RPMI7951 (cell line): ENCODE results near the gene HHATL. TPM values are rescaled to one million over a fixed set of nuclear protein-coding genes. Genes with fewer than 3 reads are reported as not detected.

Source experiments
- DNase-seq: peaks from one replicate; pipeline ENCODE4 v3.0.0-alpha.2; 2012; ENCODE audit warnings: low read depth
- total RNA-seq: library from RNA; depleted of rRNA; stranded (reverse); fragments of >200 nt; shearing (Covaris generic); gene quantifications from 2 replicates; pipeline ENCODE4 v1.2.3, GENCODE V29; 2014

The HHATL gene
- total RNA-seq, 1 experiment from 2014 or later, result not detected

DNA sequence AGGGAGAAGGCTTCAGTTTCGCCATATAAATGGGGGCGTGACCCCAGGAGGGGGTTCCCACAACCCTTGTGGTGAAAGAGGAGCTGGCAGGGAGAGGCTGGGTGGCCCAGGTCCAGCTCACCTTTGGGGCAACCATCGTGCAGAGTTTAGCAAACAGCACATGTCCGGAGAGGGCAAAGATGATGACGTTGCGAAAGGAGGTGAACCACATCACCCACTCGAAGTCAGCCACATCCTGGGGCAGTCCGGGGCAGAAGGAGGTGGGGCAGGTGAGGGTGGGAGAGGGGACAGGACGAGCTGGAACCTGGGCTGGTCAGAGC lies 3.7 kb downstream of the HHATL start:
- DNase-seq, result no peak

DNA sequence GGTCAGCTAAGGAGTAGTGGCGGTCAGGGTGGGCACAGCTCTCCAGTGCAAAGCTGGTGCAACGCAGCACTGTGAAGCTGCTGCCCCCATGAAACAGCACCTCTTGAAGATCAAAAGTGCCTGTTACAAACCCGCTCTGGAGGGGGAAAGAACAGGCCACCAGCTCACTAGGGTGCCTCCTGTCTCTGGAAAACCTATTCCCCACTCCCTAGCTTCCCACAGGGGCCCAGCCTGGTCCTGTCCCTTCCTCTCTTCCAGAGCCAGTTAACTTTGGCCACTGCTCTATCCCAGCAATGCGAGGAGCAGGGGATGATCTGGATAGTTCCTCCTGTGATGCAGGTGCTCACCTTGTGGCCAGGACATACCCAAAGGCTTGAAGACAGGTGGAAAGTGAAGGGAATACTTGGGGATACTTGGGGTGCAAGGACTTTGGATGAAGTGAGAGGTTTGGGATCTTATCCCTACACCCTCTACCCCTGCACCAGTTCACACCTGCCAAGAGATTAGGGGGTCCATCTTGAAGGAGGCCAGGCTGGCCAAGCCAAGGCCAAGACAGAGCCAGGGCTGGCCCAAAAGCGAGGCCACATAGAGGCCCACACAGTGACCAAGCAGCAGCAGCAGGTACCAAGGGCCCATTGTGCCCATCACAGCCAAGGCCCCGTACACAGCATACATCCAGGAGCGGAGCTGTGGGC lies 4.2 kb downstream of the HHATL start:
- no peak for DNase-seq

DNA sequence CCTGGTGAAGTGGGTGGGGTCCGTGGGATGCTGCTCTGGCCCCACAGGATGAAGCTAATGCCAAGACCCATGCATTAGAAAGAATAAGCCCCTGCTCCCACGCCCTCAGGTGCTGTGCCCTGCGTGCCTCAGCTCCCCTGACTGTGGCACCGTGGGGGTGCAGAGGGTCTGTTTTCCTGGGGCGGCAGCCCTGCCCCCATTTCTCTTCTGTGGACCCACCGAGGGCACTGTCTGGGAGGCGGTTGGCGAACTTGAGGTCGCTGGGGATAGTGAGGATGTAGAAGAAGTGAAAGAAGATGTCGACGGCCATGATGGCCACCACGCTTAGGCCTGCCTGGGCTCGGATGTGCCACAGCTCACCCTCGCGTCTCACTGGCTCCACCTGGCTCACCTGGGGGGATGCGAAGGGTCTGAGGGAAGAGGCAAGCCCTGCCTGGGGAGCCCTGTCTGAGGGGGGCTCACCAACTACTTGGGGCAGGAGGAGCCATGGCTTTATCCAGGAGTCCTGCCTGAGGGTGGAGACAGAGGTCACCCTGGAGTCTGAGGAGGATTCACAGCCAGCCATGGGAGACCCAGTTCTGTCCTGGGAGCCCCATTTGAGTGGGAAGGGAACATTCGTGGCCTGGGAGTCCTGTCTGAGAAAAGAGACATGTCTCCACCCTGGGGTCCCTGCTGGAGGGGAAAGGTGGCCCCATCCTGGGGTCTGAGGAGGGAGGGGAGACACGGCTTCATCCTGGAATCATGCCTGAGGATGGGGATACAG lies 5.1 kb downstream of the HHATL start:
- no peak for DNase-seq

DNA sequence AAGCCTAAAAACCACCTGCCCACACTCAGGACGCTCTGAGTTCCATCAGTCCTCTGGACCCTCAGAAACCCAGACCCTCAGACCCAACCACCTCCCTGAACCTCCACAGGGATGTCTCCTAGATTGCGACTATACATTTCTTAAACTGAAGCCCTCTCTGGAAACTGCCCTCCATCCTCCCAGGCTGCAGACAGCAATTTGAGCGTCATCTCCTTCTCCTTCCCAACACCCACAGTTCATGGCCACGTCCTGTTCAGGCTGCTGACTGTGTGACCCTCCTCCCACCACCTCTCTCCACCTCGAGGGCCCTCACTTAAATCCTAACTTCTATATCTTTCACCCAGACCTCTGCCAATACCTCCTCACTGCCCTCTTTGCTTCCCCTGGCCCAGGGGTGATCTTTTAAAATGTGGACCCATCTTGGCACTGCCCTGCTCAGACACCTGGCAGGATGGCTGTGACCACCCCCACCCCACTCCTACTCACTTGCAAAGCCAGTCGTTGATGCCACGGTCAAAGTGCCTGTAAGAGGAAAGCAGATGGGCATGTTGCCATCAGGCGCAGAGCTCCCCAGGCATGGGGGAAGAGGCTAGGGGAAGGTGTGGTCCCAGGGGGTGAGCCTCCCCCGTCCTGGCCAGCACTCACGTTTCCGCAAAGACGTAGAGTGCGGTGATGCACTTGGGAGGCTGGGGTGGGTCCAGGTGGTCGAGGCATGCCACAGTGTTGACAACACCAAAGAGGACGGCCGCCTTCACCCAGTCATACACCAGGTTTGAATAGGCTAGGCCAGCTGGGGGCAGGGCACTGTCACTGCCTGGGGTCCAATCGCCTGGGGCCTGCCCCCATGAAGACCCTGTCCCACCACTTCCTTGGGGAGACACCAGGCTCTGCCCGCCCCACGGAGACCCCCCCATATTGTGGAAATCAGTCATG lies 6.0 kb downstream of the HHATL start:
- no peak for DNase-seq

DNA sequence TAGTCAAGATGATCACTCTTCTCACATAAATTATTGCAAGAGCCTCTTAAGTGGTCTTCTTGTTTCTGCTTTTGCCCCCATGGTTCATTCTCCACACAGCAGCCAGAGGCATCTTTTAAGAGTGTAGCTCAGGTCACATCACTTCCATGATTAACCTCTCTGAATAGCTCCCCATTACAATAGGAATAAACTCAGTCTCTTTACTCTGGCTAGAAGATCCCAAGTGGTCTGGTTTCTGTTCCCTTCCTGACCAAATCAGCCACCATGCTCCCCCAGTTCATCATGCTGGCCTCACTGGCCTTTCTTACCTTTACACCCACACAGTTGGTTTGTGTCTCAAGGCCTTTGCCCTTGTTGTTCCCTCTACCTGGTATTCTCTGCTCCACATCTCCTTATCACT lies 8.2 kb downstream of the HHATL start:
- no peak for DNase-seq

DNA sequence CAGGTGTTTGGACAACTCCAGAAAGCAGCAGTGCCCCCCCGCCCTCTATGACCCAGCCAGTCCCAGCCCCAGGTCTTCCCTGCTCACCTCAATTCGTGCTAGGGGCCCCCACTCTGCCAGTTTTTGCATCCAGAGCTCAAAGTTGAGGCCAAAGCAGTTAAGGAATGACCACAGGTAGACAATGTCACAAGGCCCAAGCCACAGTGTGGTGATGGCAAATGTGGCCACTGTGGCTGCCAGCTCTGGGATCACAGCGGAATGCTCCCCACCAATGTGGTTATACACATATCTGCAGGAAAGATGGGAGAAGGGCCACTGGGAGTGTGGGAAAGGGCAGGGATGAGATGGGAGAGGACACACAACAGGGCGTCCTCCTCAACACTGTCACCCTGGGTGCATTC lies 9.1 kb downstream of the HHATL start:
- DNase-seq, result no peak

DNA sequence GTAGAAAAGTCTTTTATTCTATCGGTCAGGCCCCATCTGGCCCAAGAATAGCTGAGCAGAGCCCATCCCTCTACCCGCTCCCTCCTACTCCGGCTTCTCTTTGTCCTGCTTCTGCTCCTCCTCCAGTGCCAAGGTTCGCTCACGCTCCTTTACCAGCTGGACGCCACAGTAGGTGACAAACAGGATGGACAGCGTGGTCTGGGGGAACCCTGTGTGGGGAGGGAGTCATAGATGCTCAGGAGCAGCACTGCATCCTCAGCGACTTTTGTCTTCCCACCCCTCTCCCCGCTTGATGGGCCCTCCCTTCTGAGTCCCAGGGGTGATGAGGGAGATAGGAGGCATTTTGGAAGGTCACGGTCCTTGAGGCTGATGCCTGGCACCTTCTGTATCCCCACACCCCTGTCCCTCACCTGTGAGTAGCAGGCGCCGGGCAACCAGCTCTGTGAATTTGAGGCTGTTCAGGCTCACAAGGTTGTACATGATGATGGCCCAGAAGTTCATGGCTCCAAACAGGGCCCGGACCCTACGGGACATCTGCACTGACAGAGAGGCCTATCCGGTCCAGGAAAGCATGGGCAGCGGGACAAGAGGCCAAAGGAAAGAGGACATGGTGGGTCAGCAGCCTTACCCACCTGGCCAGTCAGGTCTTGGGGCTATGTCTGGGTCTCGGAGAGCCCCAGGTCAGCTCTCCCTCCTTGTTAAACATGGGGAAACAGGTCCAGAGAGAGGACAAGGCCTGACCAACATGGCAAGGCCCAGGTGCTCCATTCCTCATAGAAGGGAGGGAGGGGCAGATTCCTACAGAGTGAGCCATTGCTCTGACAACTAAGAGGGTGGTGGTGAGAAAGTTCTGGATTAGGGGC lies 9.7 kb downstream of the HHATL start:
- DNase-seq, result no peak

DNA sequence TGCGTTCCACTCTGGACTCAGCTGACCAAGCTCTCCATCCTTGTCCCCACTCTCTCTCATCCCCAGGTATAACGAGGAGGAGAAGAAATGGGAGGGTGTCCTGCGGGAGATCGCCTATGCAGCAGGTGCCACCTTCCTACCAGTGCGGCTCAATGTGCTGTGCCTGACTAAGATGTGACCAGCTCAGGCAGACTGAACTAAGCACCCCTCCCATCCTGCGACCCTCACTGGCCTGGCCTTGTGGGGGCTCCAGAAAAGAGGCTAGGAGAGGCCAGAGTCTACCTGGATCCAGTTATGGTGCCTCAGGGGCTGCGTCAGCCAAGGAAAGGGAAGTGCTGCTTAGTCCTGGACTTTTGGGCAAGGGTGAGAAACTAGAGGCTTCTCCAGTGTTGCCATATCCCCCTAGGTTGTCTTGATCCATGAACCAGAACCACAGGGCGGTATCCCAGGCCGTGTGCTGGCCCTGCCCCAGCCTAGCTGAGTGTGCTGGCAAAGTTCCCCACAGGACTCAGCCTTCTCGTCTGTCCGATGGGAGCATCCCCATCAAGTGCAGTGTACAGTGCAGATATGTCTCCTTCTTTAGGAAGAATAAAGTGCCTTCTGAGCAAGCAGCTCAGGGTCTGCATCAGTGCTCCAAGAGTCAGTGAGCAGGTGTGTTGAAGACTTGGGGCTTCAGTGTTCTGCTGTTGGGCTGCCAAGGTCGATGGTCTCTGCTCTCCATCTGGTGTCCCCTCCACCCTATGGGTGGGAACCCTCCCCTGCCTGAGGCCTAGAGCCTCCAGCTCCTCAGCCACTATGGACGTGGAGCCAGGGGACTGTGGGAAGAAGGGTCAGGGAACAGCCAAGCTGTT lies 10.6 kb downstream of the HHATL start:
- no peak for DNase-seq

DNA sequence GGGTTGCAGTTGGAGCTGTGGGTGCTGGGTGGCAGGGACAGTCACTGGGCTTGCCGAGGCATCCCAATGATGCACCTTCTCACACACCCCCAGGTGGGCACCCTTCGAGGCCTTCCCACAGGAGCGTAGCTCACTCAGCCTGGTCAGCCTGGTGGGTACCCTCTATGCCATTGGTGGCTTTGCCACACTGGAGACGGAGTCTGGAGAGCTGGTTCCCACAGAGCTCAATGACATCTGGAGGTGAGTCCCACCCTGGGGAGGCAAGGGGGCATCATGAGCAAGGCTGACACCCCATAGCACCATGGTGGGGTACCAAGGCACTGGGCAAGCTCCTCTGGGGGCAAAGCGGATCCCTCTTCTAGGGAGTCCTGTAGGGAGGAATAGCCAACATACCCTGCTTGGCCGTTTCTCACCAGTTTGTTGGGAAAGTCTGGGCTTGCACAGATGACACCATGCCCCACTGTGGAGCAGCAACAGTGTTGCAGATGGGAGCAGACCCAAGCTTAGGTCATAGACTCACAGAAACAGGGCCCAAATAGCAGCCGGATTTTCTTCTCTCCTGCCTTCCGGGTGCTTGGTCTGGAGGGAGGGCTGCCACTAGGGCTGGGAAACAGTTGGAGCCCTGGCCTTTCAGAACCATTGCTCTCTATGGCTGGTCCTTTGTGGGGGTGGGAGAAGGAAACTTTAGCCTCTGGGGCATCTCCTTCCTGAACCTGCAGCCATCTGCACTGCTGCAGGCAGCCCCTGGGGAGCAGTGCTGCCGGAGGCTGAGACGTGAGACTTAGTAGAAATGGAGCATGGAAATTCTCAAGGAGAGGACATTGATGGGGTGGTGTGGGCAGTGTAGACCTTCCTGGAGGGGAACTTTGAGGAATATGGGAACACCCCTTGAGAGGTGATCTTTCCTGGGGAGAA lies 11.6 kb downstream of the HHATL start:
- DNase-seq, result no peak

DNA sequence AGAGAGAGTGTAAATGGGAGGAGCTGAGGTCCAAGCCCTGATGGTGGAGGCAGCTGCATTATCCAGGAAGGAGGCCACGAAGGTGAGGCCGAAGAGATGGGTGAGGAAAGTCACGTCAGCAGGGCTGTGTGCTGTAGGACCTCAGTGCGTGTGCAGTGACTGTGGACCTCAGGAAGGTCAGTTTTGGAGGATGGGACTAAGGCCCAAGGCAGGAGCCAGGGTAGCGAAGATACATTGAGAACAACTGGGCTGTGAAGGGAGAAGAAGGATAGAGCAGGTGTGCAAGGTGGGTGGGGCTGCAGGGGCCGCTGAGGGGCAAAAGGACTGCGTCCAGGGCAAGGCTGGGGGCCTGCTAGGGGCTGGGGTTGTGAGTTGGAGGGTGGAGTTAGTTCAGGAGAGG lies 12.4 kb downstream of the HHATL start:
- no peak for DNase-seq

DNA sequence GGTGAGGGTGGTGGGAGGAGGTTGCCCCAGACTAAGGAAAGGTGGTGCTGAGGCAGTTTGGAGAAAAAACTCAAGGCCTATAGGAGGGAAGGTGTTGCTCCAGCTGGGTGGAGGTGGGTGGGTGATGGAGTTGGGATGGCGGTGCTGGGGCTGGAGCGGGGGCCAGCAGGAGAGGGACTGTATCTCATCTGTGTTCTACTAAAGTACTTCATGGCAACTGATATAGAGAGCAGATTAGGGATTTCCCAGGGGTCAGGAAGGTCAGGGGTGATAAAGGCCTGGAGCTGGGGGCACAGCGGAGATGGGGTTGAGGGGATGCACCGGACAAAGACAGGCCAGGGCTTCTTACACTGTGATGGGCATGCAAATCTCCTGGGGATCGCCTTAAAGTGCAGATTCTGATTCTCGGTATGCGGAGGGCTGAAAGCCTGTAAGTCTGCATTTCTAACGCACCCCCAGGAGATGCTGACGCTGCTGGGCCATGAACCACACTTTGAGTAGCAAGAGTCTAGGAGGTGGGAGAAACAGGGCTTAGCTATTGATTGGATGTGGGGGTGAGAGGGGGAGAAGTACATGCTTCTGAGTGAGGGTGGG lies 13.1 kb downstream of the HHATL start:
- no peak for DNase-seq

DNA sequence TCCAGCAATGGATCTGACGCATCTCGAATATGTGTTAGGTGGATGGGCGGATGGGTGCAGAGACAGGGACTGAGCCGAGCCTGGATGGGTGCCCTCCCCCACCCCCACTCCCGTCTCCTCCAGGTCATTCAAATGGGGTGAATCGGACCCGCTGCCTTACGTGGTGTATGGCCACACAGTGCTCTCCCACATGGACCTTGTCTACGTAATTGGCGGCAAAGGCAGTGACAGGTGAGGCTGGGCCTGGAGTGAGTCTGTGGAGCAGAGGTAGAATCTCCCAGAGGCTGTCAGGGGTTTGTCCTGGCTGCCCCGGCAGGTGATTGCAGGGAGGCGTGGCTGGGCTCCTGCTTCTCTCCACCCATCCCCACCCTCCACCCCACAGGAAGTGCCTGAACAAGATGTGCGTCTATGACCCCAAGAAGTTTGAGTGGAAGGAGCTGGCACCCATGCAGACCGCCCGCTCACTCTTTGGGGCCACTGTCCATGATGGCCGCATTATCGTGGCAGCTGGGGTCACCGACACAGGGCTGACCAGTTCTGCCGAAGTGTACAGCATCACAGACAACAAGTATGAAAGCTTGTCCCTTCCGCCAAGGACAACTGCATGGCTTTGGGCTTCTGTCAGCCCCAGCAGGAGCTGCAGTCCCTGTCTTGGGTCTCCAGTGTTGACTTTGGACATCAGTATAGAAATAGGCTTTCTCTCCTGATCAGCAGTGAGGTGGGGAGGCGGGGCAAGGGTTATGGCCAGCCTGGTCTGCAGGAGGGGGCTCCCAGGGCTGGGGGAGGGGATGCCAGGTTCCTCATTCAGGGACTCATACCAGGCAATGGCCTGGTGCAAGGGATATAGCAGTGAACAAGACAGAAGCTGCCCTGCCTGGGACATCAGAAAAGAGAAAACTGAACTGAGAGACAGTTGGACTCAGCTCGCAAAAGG lies 13.8 kb downstream of the HHATL start:
- no peak for DNase-seq

DNA sequence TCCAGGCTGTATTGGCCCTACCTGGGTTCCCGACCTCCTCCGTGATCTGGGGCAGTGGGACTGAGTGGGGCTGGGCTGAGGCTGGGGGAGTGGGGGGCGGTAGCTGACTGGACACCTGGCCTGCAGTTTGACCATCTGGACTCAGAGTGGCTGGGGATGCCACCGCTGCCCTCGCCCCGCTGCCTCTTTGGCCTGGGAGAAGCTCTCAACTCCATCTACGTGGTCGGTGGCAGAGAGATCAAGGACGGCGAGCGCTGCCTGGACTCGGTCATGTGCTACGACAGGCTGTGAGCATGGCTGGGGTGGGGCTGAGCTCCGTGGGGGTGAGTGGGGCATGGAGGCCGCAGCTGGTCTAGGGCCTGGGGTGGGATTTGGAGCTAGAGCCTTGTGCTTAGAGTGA lies 14.6 kb downstream of the HHATL start:
- DNase-seq, result no peak

DNA sequence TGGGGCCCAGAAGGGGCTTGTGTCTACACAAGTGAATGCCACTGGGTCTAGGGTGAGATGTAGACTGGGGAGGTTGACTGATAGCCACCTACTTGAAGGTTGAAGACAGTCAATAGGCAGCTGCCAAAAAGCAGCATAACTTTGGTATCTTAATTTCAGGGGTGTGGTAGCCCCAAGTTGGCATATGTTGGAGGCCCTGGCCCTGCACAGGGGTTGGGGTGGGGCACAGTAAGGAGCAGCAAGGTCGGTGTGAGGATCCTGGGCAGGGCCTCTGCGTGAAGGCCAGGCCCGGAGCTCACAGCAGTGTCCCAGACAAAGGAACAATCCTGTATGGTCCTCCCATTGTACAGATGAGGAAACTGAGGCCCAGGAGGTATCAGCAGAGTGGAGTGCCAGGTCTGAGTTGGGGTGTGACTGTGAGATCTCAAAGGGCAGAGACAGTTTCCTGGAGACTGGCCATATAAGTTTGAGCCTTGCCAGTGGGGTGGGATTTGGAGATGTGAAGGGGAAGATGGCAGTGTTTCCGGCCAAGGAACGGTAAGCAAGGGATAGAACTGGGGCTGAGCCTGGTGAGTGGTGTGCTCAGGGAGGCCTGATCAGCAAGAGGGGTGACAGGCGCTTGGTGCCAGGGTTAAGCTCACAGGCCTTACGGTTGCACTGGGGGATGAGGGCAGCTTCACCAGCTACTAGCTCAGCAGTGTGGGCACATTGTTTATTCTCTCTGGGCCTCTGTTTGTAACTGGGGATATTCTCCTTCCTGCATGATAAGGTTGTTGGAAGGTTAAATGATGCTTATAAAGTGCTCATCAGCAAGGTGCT lies 15.6 kb downstream of the HHATL start:
- no peak for DNase-seq

DNA sequence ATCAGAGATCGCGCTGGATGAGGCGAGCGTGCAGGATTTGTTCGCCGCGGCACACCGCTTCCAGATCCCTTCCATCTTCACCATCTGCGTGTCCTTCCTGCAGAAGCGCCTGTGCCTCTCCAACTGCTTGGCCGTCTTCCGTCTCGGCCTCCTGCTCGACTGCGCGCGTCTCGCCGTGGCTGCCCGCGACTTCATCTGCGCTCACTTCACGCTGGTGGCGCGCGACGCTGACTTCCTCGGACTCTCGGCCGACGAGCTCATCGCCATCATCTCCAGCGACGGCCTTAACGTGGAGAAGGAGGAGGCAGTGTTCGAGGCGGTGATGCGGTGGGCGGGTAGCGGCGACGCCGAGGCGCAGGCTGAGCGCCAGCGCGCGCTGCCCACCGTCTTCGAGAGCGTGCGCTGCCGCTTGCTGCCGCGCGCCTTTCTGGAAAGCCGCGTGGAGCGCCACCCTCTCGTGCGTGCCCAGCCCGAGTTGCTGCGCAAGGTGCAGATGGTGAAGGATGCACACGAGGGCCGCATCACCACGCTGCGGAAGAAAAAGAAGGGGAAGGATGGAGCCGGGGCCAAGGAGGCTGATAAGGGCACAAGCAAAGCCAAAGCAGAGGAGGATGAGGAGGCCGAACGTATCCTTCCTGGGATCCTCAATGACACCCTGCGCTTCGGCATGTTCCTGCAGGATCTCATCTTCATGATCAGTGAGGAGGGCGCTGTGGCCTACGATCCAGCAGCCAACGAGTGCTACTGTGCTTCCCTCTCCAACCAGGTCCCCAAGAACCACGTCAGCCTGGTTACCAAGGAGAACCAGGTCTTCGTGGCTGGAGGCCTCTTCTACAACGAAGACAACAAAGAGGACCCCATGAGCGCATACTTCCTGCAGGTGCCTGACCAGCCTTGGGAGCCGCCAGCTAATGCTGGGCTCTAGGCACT lies 16.4 kb downstream of the HHATL start:
- DNase-seq, result no peak

DNA sequence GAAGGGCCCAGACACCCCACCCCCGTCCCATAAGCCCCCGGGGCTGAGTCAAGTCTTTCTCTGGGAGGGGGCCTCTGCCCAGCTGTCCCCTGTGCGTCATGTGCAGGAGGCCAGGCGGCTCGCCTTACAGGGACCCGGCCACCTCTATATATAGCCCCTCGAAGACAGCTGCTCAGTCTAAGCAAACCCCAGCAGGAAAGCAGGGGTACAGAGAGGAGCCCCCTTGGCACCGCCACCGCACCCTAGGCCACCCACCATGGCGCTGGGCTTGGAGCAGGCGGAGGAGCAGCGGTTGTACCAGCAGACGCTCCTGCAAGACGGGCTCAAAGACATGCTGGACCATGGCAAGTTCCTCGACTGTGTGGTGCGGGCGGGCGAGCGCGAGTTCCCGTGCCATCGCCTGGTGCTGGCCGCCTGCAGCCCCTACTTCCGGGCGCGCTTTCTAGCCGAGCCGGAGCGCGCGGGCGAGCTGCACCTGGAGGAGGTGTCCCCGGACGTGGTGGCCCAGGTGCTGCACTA lies 17.2 kb downstream of the HHATL start, which contains the start of gene KLHL40:
KLHL40 (plus strand) TSS at position 175 of the 519 bp plus-strand sequence; CDS start at position 257, 82 bp downstream.
- DNase-seq, result no peak
